H9 (cell line): Measurements from ENCODE around the gene MMP11. TPM values are rescaled to one million over a fixed set of nuclear protein-coding genes. Genes with fewer than 3 reads are reported as not detected.

Source experiments
- DNase-seq: peaks from one replicate; pipeline ENCODE4 v3.0.0-alpha.2; 2017
- H2AFZ ChIP-seq: one replicate; pipeline ENCODE4 v1.6.1; 2013; ENCODE audit warnings: mild to moderate bottlenecking, low read length, control low read depth, moderate library complexity
- H2AK5ac ChIP-seq: 2 replicates; pipeline ENCODE4 v1.6.1; 2013; ENCODE audit warnings: low read length, control low read depth, mixed read lengths; ENCODE audit not compliant: insufficient read length
- H2BK120ac ChIP-seq: one replicate; pipeline ENCODE4 v1.6.1; 2013; ENCODE audit warnings: low read depth, mild to moderate bottlenecking, low read length, control low read depth, inconsistent platforms; ENCODE audit not compliant: poor library complexity, severe bottlenecking
- H2BK12ac ChIP-seq: 2 replicates; pipeline ENCODE4 v1.6.1; 2013; ENCODE audit warnings: low read length, control low read depth, mixed read lengths, low read depth; ENCODE audit not compliant: insufficient read length
- H2BK15ac ChIP-seq: 2 replicates; pipeline ENCODE4 v1.6.1; 2013; ENCODE audit warnings: low read depth, low read length, control low read depth
- H2BK20ac ChIP-seq: one replicate; pipeline ENCODE4 v1.6.1; 2013; ENCODE audit warnings: low read depth, mild to moderate bottlenecking, low read length, control low read depth, inconsistent platforms; ENCODE audit not compliant: poor library complexity, severe bottlenecking
- H2BK5ac ChIP-seq: 2 replicates; pipeline ENCODE4 v1.6.1; 2013; ENCODE audit warnings: low read length, control low read depth, mixed read lengths; ENCODE audit not compliant: insufficient read length
- H3K14ac ChIP-seq: 2 replicates; pipeline ENCODE4 v1.6.1; 2013; ENCODE audit warnings: low read length, control low read depth; ENCODE audit not compliant: insufficient read depth
- H3K18ac ChIP-seq: 2 replicates; pipeline ENCODE4 v1.6.1; 2013; ENCODE audit warnings: low read depth, mild to moderate bottlenecking, mixed read lengths, low read length, control low read depth; ENCODE audit not compliant: insufficient read length
- H3K23ac ChIP-seq: 2 replicates; pipeline ENCODE4 v1.6.1; 2013; ENCODE audit warnings: low read length, control low read depth, mixed read lengths, low read depth; ENCODE audit not compliant: insufficient read length
- H3K23me2 ChIP-seq: 2 replicates; pipeline ENCODE4 v1.6.1; 2013; ENCODE audit warnings: low read depth, mild to moderate bottlenecking, mixed read lengths, low read length, control low read depth; ENCODE audit not compliant: insufficient read length, poor library complexity, severe bottlenecking
- H3K27ac ChIP-seq: 2 replicates; pipeline ENCODE4 v1.5.1; 2013; ENCODE audit warnings: low read length, control low read depth, mixed read lengths, low read depth; ENCODE audit not compliant: insufficient read length
- H3K27me3 ChIP-seq: 2 replicates; pipeline ENCODE4 v1.6.1; 2013; ENCODE audit warnings: low read length, control low read depth, inconsistent platforms; ENCODE audit not compliant: insufficient read depth
- H3K4ac ChIP-seq: 2 replicates; pipeline ENCODE4 v1.6.1; 2013; ENCODE audit warnings: low read depth, mild to moderate bottlenecking, control low read depth, inconsistent platforms, low read length, moderate library complexity
- H3K4me1 ChIP-seq: 2 replicates; pipeline ENCODE4 v1.6.1; 2013; ENCODE audit warnings: low read length, control low read depth, inconsistent platforms; ENCODE audit not compliant: insufficient read depth
- H3K4me2 ChIP-seq: 2 replicates; pipeline ENCODE4 v1.6.1; 2013; ENCODE audit warnings: low read length, control low read depth, mixed read lengths; ENCODE audit not compliant: insufficient read length, insufficient read depth
- H3K56ac ChIP-seq: 2 replicates; pipeline ENCODE4 v1.6.1; 2013; ENCODE audit warnings: low read depth, mild to moderate bottlenecking, mixed read lengths, low read length, control low read depth; ENCODE audit not compliant: insufficient read length
- H3K79me1 ChIP-seq: 2 replicates; pipeline ENCODE4 v1.6.1; 2013; ENCODE audit warnings: low read depth, mild to moderate bottlenecking, moderate library complexity, low read length, control low read depth, inconsistent platforms; ENCODE audit not compliant: insufficient read depth, poor library complexity, severe bottlenecking
- H3K79me2 ChIP-seq: 2 replicates; pipeline ENCODE4 v1.6.1; 2013; ENCODE audit warnings: low read length, control low read depth, inconsistent platforms; ENCODE audit not compliant: insufficient read depth
- H3K9ac ChIP-seq: 2 replicates; pipeline ENCODE4 v1.6.1; 2013; ENCODE audit warnings: low read length, control low read depth, mixed read lengths; ENCODE audit not compliant: insufficient read length; ENCODE audit errors: extremely low read depth
- H3K9me3 ChIP-seq: one replicate; pipeline ENCODE4 v1.6.1; 2013; ENCODE audit warnings: low read depth, low read length, inconsistent platforms; ENCODE audit not compliant: control insufficient read depth
- H3T11ph ChIP-seq: one replicate; pipeline ENCODE4 v1.6.1; 2013; ENCODE audit warnings: mild to moderate bottlenecking, low read length, control low read depth, inconsistent platforms
- H4K20me1 ChIP-seq: one replicate; pipeline ENCODE4 v1.6.1; 2013; ENCODE audit not compliant: control insufficient read depth, insufficient read length, insufficient read depth
- H4K5ac ChIP-seq: 2 replicates; pipeline ENCODE4 v1.6.1; 2013; ENCODE audit warnings: low read depth, mild to moderate bottlenecking, mixed read lengths, low read length, control low read depth; ENCODE audit not compliant: insufficient read length
- H4K8ac ChIP-seq: replicated peaks from 2 replicates; pipeline ENCODE4 v1.6.1; 2013; ENCODE audit warnings: low read length, control low read depth, mixed read lengths, low read depth; ENCODE audit not compliant: insufficient read length
- H4K91ac ChIP-seq: 2 replicates; pipeline ENCODE4 v1.6.1; 2013; ENCODE audit warnings: low read depth, mild to moderate bottlenecking, moderate library complexity, mixed read lengths, low read length, control low read depth; ENCODE audit not compliant: insufficient read length
- H3K27ac Mint-ChIP-seq, 3 experiments: 2 replicates in 2 of 3; 3 replicates in 1 of 3; pipeline ENCODE4 v1.8.0; 2020 to 2021; ENCODE audit warnings: mixed read lengths in 3 of 3, mild to moderate bottlenecking in 1 of 3, moderate library complexity in 1 of 3
- H3K27me3 Mint-ChIP-seq: 2 replicates; pipeline ENCODE4 v1.8.0; 2021; ENCODE audit warnings: low read depth, mild to moderate bottlenecking, moderate library complexity, mixed read lengths
- H3K36me3 Mint-ChIP-seq, 3 experiments: 2 replicates in 2 of 3; 3 replicates in 1 of 3; pipeline ENCODE4 v1.8.0; 2020 to 2021; ENCODE audit warnings: low read depth in 3 of 3, mixed read lengths in 3 of 3; ENCODE audit not compliant: insufficient read depth in 1 of 3
- H3K4me1 Mint-ChIP-seq, 2 experiments: 2 replicates each; pipeline ENCODE4 v1.8.0; 2020; ENCODE audit warnings: mixed read lengths in 2 of 2
- H3K4me3 Mint-ChIP-seq, 2 experiments: 2 replicates in 1 of 2; 3 replicates in 1 of 2; pipeline ENCODE4 v1.8.0; 2020 to 2021; ENCODE audit warnings: mild to moderate bottlenecking in 2 of 2, mixed read lengths in 2 of 2, moderate library complexity in 1 of 2
- H3K9me3 Mint-ChIP-seq, 2 experiments: 2 replicates in 1 of 2; 3 replicates in 1 of 2; pipeline ENCODE4 v1.8.0; 2020; ENCODE audit warnings: mild to moderate bottlenecking in 2 of 2, mixed read lengths in 2 of 2, moderate library complexity in 1 of 2
- WGBS: extraction: QIAGEN DNeasy Blood & Tissue Kit; methylation state at CpG from one replicate; pipeline ENCODE4 v1.1.7; 2013; ENCODE audit warnings: missing lambda C conversion rate, low lambda C conversion rate, mixed read lengths; ENCODE audit not compliant: insufficient read length; ENCODE audit errors: extremely low coverage; 5-methylcytosine and 5-hydroxymethylcytosine counted together
- total RNA-seq: library from RNA; stranded (reverse); gene quantifications from 2 replicates; pipeline ENCODE4 v1.2.1, GENCODE V29; 2021
- TF ChIP-seq, protein P1 (sequence below): fragments of 200-600 bp; sonication (generic); conservative IDR thresholded peaks from 3 replicates; pipeline ENCODE4 v1.8.0; 2021; ENCODE audit warnings: antibody characterized with exemption, mild to moderate bottlenecking

MMP11 gene
- total RNA-seq, 1 experiment from 2014 or later = 5.3 TPM

DNA sequence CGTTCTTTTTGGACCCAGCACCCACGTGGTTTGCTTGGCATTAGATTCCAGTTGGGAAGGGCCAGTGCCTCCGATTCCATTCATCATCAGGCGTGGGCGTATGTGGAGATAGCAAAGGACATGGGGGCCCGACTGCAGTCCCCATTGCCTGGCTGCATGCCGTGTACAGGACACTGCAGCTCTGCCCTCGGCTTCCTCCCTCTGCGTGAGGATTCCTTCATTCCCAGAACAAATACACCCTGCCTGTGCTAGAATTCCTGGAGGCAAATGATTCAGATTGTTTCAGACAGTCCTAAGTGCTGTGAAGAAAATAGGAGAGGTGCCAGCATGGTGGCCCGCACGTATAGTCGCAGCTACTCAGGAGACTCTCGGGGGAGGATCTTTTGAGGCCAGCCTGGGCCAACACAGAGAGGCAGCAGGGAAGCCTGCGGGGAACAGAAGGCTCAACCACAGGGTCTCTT, 50.7 kb downstream of the MMP11 start:
- Histone ChIP-seq H3K4ac (no peak overlapping the region), H4K8ac (no peak overlapping the region), H4K91ac (no peak overlapping the region), H3K27me3 (no peaks in the 10 kb centered on the region), H2BK120ac (no peak overlapping the region), H2BK15ac (no peak overlapping the region), H2BK5ac (no peak overlapping the region), H2BK12ac (no peak overlapping the region), H2AFZ (no peak overlapping the region), H3K79me2 (no peaks in the 10 kb centered on the region), H4K20me1 (no peaks in the 10 kb centered on the region), H3K79me1 (no peaks in the 10 kb centered on the region), H3K9me3 (no peaks in the 10 kb centered on the region), H3K27ac (no peak overlapping the region), H3K18ac (no peak overlapping the region), H3K4me2 (no peak overlapping the region), H4K5ac (no peak overlapping the region), H2AK5ac (no peak overlapping the region), H3K14ac (no peak overlapping the region), H3K23me2 (no peaks in the 10 kb centered on the region), H3K56ac (no peak overlapping the region), H3T11ph (no peak overlapping the region), H3K9ac (no peak overlapping the region), H2BK20ac (no peak overlapping the region), H3K4me1 (no peaks in the 10 kb centered on the region), H3K23ac (no peak overlapping the region)
- no peaks in the 10 kb centered on the region for H3K9me3 Mint-ChIP-seq
- no peak overlapping the region for H3K4me3 Mint-ChIP-seq
- no CpG with 5 or more reads among the region's 14 CpGs for WGBS
- no peak for DNase-seq
- TF ChIP-seq, protein P1, sequence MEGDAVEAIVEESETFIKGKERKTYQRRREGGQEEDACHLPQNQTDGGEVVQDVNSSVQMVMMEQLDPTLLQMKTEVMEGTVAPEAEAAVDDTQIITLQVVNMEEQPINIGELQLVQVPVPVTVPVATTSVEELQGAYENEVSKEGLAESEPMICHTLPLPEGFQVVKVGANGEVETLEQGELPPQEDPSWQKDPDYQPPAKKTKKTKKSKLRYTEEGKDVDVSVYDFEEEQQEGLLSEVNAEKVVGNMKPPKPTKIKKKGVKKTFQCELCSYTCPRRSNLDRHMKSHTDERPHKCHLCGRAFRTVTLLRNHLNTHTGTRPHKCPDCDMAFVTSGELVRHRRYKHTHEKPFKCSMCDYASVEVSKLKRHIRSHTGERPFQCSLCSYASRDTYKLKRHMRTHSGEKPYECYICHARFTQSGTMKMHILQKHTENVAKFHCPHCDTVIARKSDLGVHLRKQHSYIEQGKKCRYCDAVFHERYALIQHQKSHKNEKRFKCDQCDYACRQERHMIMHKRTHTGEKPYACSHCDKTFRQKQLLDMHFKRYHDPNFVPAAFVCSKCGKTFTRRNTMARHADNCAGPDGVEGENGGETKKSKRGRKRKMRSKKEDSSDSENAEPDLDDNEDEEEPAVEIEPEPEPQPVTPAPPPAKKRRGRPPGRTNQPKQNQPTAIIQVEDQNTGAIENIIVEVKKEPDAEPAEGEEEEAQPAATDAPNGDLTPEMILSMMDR = no peak
- peaks cover 16 to 19% of the 10 kb centered on the region in 2 experiments; a peak in 3 of 4 replicates for H3K4me1 Mint-ChIP-seq
- no peak overlapping the region for H3K27ac Mint-ChIP-seq
- H3K36me3 Mint-ChIP-seq = peaks cover 51 to 92% (median 89%) of the 10 kb centered on the region in 3 experiments
- no peaks in the 10 kb centered on the region for H3K27me3 Mint-ChIP-seq
